ENCODE results near the gene MMP17. TPM values are rescaled to one million over a fixed set of nuclear protein-coding genes. Genes with fewer than 3 reads are reported as not detected.

Gene MMP17
- total and polyA plus RNA-seq, 4 donors: 0.17 to 0.37 (median 0.24) TPM; not detected in 1

- Histone ChIP-seq H3K27me3 (ENCODE audit: control insufficient read depth in 4 of 4, insufficient read depth in 4 of 4, low read length in 3 of 4) (no peaks in the 10 kb centered on the region), H3K36me3 (ENCODE audit: control insufficient read depth in 4 of 4, insufficient read depth in 3 of 4, low read depth in 1 of 4, low read length in 3 of 4) (no peaks in the 10 kb centered on the region), H3K4me1 (ENCODE audit: control insufficient read depth in 4 of 4, insufficient read depth in 4 of 4, low read length in 3 of 4) (peaks cover 0 to 8% (median 0%) of the 10 kb centered on the region in 4 donors), H3K9me3 (ENCODE audit: control insufficient read depth in 4 of 4, low read length in 3 of 4) (no peaks in the 10 kb centered on the region), H3K9ac (ENCODE audit: low read depth in 1 of 2, low read length in 2 of 2) (no peak overlapping the region), H3K4me3 (ENCODE audit: low read depth in 1 of 3, low read length in 3 of 3) (no peak overlapping the region), H3K27ac (ENCODE audit: low read depth in 1 of 2, low read length in 2 of 2) (no peak overlapping the region)
- TF ChIP-seq RAD21 (IDR thresholded peaks at IDR 0.05): no peak
- TF ChIP-seq FOXA1 (IDR thresholded peaks at IDR 0.05): no peak
- TF ChIP-seq NR2F2 (IDR thresholded peaks at IDR 0.05): no peak
- TF ChIP-seq, protein P1, sequence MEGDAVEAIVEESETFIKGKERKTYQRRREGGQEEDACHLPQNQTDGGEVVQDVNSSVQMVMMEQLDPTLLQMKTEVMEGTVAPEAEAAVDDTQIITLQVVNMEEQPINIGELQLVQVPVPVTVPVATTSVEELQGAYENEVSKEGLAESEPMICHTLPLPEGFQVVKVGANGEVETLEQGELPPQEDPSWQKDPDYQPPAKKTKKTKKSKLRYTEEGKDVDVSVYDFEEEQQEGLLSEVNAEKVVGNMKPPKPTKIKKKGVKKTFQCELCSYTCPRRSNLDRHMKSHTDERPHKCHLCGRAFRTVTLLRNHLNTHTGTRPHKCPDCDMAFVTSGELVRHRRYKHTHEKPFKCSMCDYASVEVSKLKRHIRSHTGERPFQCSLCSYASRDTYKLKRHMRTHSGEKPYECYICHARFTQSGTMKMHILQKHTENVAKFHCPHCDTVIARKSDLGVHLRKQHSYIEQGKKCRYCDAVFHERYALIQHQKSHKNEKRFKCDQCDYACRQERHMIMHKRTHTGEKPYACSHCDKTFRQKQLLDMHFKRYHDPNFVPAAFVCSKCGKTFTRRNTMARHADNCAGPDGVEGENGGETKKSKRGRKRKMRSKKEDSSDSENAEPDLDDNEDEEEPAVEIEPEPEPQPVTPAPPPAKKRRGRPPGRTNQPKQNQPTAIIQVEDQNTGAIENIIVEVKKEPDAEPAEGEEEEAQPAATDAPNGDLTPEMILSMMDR (IDR thresholded peaks at IDR 0.05; ENCODE audit: low read depth, low read length, missing input control): no peak
- no peak for TF ChIP-seq YY1 (IDR thresholded peaks at IDR 0.05)
- DNase-seq (ENCODE audit: low spot score): no peak
- 87% methylated on average over 10 of the region's 10 CpGs for WGBS
Observed at GRCh38 chr12:131847456-131847855, 19.3 kb downstream of the MMP17 start.

GRCh38 chr12:131848753-131849152 lies 20.6 kb downstream of the MMP17 start:
- WGBS: 89% methylated on average over 24 of the region's 24 CpGs
- Histone ChIP-seq H3K36me3 (ENCODE audit: control insufficient read depth in 4 of 4, insufficient read depth in 3 of 4, low read depth in 1 of 4, low read length in 3 of 4) (no peaks in the 10 kb centered on the region), H3K9ac (ENCODE audit: low read depth in 1 of 2, low read length in 2 of 2) (no peak overlapping the region), H3K9me3 (ENCODE audit: control insufficient read depth in 4 of 4, low read length in 3 of 4) (no peaks in the 10 kb centered on the region), H3K27ac (ENCODE audit: low read depth in 1 of 2, low read length in 2 of 2) (no peak overlapping the region), H3K27me3 (ENCODE audit: control insufficient read depth in 4 of 4, insufficient read depth in 4 of 4, low read length in 3 of 4) (no peaks in the 10 kb centered on the region), H3K4me3 (ENCODE audit: low read depth in 1 of 3, low read length in 3 of 3) (no peak overlapping the region), H3K4me1 (ENCODE audit: control insufficient read depth in 4 of 4, insufficient read depth in 4 of 4, low read length in 3 of 4) (peaks cover 0 to 8% (median 0%) of the 10 kb centered on the region in 4 donors)
- TF ChIP-seq, protein P2, sequence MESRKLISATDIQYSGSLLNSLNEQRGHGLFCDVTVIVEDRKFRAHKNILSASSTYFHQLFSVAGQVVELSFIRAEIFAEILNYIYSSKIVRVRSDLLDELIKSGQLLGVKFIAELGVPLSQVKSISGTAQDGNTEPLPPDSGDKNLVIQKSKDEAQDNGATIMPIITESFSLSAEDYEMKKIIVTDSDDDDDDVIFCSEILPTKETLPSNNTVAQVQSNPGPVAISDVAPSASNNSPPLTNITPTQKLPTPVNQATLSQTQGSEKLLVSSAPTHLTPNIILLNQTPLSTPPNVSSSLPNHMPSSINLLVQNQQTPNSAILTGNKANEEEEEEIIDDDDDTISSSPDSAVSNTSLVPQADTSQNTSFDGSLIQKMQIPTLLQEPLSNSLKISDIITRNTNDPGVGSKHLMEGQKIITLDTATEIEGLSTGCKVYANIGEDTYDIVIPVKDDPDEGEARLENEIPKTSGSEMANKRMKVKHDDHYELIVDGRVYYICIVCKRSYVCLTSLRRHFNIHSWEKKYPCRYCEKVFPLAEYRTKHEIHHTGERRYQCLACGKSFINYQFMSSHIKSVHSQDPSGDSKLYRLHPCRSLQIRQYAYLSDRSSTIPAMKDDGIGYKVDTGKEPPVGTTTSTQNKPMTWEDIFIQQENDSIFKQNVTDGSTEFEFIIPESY (IDR thresholded peaks at IDR 0.05): no peak
- TF ChIP-seq FOXA2 (IDR thresholded peaks at IDR 0.05): no peak
- no peak for TF ChIP-seq HNF4G (IDR thresholded peaks at IDR 0.05)
- TF ChIP-seq EGR1 (IDR thresholded peaks at IDR 0.05; ENCODE audit: low read depth in 2 of 2): no peak
- TF ChIP-seq RAD21 (IDR thresholded peaks at IDR 0.05): no peak
- no peak for TF ChIP-seq TAF1 (conservative IDR thresholded peaks at IDR 0.05)
- TF ChIP-seq REST (IDR thresholded peaks at IDR 0.05): no peak
- no peak for TF ChIP-seq JUND (IDR thresholded peaks at IDR 0.05)
- TF ChIP-seq, protein P1 (IDR thresholded peaks at IDR 0.05; ENCODE audit: low read depth, low read length, missing input control): no peak
- no peak for DNase-seq (ENCODE audit: low spot score)
